Measurements from ENCODE around the gene DLG2.

- TF ChIP-seq CTCF (IDR thresholded peaks at IDR 0.05) (no peak), POLR2A (IDR thresholded peaks at IDR 0.05) (no peak), EP300 (IDR thresholded peaks at IDR 0.05) (no peak), POLR2AphosphoS5 (IDR thresholded peaks at IDR 0.05) (no peak)
Measured at GRCh38 chr11:84014539-84014938, 1612.6 kb downstream of the DLG2 start.

Measured in sigmoid colon (tissue), 4 donors.